ENCODE data around the gene IQSEC1.

DNA sequence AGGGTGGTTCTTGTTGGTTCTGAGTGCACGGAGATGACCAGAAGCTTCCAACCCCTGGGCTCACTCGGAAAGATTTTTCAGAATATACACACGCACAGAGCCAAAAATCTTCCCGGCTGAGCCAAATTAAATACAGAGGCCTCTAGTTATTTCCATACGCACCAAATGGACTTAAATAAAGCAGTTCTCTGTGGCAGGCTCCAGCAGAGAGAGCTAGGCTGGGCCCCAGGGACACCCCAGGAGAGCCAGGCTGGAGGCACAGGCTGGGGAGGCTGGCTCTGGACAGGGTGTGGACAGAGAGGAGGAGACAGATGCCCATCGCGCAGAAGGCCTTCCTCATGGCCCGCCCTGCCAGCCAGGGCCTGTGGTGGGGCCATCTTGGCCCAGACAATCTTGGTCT is 115.9 kb downstream of the IQSEC1 start:
- TF ChIP-seq, protein P1, sequence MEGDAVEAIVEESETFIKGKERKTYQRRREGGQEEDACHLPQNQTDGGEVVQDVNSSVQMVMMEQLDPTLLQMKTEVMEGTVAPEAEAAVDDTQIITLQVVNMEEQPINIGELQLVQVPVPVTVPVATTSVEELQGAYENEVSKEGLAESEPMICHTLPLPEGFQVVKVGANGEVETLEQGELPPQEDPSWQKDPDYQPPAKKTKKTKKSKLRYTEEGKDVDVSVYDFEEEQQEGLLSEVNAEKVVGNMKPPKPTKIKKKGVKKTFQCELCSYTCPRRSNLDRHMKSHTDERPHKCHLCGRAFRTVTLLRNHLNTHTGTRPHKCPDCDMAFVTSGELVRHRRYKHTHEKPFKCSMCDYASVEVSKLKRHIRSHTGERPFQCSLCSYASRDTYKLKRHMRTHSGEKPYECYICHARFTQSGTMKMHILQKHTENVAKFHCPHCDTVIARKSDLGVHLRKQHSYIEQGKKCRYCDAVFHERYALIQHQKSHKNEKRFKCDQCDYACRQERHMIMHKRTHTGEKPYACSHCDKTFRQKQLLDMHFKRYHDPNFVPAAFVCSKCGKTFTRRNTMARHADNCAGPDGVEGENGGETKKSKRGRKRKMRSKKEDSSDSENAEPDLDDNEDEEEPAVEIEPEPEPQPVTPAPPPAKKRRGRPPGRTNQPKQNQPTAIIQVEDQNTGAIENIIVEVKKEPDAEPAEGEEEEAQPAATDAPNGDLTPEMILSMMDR (IDR thresholded peaks at IDR 0.05; ENCODE audit: poor library complexity), result no peak
- TF ChIP-seq EZH2 (IDR thresholded peaks at IDR 0.05; ENCODE audit: borderline replicate concordance), result no peak
- no peak for TF ChIP-seq EZH2phosphoT487 (IDR thresholded peaks at IDR 0.05; ENCODE audit: low read depth, severe bottlenecking, unreplicated experiment)

Data from hepatocyte (in vitro differentiated cells).